ENCODE results near the gene CAPN5. TPM values are rescaled to one million over a fixed set of nuclear protein-coding genes. Genes with fewer than 3 reads are reported as not detected.

Gene CAPN5
- total RNA-seq, 1 donor from 2014 or later: 7.8 TPM

DNA sequence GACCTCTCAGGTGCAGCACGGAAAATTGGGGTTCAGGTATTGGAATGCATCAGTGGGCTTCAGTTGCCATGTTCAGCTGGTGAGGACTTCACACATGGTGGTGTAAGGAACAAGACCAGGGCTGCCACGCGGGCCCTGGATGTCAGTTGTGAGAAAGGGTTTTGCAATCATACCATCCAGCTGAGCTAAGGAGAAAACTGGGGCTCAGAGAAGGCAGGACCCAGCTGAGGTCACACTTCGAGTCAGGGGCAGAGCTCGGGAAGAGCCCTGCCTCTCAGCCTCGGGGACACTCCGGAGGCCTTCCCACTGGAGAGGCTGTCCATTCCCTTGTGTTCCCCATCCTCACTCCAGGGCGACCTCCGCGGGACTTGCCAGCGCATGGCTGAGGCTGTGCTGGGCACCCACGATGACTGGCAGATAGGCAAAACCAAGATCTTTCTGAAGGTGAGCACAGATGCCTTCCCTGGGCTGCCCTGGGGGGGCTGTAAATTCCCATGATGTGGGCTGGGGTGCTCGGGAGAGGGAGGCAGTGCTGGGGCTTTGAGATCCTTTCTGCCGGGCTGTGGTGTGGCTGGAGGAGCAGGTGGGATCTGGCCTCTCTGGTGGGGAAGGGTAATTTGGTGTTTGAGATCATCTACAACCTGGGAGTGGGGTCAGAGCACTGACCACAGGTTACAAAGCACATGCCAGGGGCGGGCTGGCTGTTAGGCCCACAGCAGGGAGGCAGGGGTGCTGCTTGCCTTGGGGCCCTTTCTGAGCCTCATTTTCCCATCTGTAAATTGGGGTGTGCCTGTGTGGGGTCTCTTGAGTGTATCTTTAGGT, 108.5 kb downstream of the CAPN5 start:
- Histone ChIP-seq H3K36me3 (ENCODE audit: control insufficient read depth, insufficient read depth, low read length) (no peaks in the 10 kb centered on the region), H3K4me3 (ENCODE audit: low read depth, low read length) (no peak overlapping the region), H3K27me3 (ENCODE audit: control insufficient read depth, insufficient read depth, low read length) (peaks cover 3% of the 10 kb centered on the region)
- DNase-seq (ENCODE audit: low read depth): no peak
- TF ChIP-seq, protein P1, sequence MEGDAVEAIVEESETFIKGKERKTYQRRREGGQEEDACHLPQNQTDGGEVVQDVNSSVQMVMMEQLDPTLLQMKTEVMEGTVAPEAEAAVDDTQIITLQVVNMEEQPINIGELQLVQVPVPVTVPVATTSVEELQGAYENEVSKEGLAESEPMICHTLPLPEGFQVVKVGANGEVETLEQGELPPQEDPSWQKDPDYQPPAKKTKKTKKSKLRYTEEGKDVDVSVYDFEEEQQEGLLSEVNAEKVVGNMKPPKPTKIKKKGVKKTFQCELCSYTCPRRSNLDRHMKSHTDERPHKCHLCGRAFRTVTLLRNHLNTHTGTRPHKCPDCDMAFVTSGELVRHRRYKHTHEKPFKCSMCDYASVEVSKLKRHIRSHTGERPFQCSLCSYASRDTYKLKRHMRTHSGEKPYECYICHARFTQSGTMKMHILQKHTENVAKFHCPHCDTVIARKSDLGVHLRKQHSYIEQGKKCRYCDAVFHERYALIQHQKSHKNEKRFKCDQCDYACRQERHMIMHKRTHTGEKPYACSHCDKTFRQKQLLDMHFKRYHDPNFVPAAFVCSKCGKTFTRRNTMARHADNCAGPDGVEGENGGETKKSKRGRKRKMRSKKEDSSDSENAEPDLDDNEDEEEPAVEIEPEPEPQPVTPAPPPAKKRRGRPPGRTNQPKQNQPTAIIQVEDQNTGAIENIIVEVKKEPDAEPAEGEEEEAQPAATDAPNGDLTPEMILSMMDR (IDR thresholded peaks at IDR 0.05; ENCODE audit: insufficient read depth, low read length, poor library complexity, severe bottlenecking): no peak

Other genes with a start within 250 kb of the CAPN5 start
- gene ACER3, start 206.1 kb upstream of the CAPN5 start, total RNA-seq: 20.8 and 27.6 TPM in 2 replicates
- not detected in 2 replicates for gene B3GNT6, start 32.6 kb upstream of the CAPN5 start, total RNA-seq
- gene OMP, start 35.9 kb downstream of the CAPN5 start, total RNA-seq: not detected in 2 replicates
- gene MYO7A, start 61.3 kb downstream of the CAPN5 start, total RNA-seq: 0.17 and 0.89 TPM in 2 replicates
- gene GDPD4, start 234.7 kb downstream of the CAPN5 start, total RNA-seq: 0.08 TPM in 1 of 2 replicates, not detected in the other